Hematopoietic multipotent progenitor cell treated with erythropoietin and hydrocortisone succinate and interleukin-3 and kit ligand, for 15 days (in vitro differentiated cells): ENCODE measurements around the gene GRIN1.
A peak's percentile ranks its signal among the peaks of the same experiment; 100 is the strongest.
"Not testable (repeated sequence)": the region's sequence is repeated elsewhere in the genome, so short reads cannot be mapped to it uniquely, and the experiment has no call there.

ENCODE experiments used
- DNase-seq: peaks from one replicate; pipeline ENCODE4 v3.0.0-alpha.2; 2015; ENCODE audit warnings: low spot score

The GRIN1 gene

DNA sequence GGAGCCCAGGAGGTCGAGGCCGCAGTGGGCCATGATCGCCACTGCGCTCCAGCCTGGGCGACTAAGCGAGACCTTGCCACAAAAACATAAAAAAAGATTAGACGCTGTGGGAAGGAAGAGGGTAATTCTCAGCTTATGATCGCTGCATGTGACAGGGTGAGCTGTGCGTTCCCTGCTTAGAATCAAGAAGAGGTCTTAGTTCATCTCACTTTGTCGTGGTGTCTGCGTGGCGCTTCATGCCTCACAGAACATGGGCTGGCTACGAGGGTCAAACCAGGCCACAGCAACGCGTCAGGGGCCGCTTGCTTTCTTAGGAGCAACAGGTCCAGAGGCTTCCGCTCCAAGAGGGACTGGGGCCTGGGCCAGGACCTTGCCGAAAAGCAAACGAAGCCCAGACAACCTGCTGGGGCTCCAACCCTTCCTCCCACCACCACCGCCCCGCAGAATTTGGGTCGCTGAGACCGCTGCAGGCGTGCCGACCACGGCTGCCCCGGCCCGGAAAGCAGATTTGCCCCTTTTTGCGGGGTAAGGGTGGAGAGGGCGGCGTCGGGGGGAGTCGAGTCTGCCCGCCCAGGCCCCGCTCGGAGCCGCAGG, 10.0 kb upstream of the GRIN1 start:
- peak; percentile 35 for DNase-seq

DNA sequence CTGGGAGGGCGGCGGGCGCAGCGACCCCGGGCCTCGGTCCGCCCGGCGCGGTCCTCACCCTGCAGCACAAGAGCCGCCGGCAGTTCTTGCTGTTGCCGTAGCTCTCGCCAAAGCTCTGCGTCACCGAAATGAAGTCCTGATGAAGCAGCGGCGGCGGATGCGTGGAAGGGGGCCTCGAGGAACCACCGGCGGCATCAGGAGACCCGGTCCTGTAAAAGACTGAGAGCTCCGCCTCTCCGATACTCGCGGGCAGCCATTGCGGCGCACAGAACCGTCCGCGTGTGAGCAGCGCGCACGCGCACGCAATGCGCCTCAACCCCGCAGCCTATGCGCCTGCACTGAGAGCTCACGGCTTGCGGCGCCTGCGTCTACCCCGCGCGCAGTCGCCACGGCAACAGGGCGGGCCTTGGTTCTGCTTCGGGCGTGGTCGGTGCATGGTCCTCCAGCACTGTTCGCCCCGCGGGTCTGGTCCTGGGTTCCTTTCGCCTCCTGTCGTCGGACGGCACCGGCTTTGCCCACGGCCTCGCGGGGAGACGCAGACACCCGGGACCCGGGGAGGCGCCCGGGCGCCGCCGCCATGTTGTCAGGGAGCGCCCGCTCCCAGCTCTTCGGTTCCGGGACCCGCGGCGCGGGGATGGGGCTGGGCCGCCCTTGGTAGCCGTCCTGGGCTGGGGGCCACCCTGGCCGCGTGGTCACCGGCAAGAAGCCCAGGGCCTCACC, 9.3 kb upstream of the GRIN1 start:
- DNase-seq: peak; percentile 95

DNA sequence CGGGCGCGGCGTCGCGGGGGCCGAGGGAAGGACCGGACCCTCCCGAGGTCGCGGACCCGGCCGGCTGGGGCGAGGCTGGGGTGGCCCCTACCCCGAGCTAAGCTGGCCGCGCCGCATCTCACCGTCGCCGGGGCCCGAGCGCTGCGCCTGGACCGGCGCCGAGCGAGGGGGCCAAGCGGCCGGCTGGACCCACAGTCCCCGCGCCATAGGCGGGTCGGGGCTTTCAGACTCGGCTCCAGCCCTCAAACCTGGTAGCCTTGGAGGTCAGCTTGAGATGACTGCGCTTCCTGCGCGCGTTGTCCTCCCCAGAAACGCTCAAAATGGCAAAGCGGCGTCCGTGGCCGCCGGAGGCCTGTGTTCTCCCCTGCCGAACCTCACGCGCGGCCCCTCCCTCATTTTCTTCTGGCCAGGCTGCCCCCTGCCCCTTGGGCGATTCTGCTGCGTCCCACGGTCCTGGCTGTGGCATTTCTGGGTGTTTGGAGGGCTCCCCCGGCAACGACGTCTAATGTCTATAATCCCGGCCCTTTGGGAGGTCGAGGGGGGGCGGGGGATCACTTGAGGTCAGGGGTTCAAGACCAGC, 8.7 kb upstream of the GRIN1 start:
- DNase-seq: no peak

DNA sequence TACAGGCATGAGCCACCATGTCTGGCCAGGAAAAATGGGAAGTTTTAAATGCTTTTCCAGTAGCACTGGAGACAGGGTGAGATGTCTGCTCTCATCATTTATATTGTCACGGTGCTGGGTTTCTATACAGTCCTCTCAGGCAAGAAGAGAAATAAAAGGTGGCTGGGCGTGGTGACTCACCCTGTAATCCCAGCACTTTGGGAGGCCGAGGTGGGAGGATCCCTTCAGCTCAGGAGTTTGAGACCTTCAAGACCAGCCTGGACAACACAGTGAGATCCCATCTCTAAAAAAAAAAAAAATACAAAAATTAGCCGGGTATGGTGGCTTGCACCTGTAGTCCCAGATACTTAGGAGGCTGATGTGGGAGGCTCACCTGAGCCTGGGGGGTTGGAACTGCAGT, 4.8 kb upstream of the GRIN1 start:
- no peak for DNase-seq

DNA sequence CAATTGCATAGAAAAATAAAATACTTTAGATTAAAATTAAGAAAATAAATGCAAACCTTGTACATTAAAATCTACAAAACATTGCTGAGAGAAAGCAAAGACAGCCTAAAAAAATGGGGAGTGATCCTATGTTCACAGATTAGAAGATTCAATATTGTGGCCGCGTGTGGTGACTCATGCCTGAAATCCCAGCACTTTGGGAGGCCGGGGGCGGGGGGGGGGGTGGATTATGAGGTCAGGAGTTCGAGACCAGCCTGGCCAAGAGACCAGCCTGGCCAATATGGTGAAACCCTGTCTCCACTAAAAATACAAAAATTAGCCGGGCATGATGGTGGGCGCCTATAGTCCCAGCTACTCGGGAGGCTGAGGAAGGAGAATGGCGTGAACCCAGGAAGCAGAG, 3.8 kb upstream of the GRIN1 start:
- not testable (repeated sequence) for DNase-seq

DNA sequence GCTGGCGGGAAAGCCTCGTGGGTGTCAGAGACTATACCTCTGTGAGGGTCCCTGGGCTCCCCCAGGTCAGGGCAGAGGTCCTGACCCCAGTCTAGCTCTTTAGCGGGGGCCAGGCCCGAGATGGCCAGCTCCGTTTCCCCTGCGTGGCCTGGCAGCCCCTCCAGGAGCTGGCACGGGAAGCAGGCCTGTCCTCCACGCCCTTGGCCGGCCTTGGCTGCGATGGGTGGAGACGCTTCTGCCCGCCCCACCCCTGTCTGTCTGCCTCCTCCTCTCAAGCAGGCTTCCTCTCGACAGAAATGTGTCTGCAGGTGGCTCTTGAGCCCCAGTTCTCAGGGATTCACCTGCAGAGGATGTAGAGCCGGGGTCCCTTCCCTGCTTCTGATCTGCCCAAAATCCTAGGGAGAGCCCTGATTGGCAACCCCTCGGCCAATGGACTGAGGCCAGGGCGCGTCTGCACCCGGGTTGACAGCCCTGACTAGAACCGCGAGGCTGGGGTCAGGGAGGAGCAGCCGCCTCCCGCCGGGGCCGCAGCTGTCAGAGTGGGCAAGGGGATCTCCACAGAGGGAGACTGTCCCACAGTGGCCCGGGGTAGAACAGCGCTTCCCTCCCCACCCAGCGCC, 2.6 kb upstream of the GRIN1 start:
- DNase-seq: peak; percentile 50

DNA sequence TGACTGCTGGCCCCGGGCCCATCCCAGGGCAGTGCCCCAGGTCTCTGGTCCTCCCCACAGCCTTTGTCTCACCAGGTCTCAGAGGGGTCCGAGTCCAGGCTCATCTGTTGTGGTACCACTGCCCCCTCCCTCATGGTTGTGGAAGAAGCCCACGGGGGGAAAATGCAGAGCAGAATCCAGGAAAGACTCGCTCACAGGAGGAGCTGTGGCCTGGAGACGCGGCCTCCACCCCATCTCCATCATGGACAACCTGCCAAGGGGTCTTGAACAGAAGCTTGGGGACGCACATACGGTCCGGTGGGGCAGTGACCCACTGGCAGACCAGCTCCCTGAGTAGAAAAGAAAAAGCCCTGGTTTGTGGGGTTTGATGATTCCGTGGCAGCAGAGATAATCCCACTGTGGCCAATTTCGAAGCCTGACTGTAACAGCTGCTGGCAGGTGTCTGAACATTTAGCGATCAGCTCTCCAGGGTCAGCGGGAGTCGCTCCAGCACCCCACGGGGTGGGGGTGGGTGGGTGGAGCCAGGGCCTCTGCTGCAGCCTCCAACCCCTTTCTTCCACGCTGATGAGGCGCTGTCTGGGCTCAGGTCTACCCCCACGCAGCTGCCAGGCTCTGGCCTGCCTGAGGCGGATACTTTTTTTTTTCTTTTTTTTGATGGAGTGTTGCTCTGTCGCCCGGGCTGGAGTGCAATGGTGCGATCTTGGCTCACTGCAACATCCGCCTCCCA, 1.9 kb upstream of the GRIN1 start:
- no peak for DNase-seq

DNA sequence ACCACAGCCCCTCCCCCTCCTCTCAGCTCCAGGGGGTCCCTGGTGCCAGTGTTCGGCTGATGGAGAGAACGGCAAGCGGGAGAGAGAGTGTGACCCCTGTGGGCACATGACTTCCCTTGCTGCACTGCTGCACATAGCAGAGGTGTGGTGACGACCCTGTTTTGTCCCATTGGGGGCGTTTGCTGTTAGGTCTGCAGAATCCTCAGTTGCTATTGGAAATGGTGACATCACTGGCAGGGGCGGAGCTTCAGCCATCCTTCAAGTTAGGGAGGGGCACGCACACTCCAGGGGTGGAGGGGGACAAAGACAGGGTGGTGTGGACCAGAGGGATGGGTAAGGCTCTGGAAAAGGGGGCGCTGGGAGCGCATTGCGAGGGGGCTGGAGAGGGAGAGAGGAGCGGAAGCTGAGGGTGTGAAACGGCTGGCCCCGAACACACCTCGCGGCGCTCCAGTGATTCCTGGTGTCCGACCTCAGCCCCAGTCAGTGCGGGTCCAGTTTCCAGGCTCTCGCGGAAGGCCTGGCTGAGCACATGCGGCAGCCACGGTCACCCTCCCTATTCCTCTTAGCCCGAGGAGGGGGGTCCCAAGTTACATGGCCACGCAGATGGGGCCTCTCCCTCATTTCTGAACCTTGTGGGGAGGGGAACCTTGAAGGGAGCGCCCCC, 764 bp upstream of the GRIN1 start:
- DNase-seq: no peak

DNA sequence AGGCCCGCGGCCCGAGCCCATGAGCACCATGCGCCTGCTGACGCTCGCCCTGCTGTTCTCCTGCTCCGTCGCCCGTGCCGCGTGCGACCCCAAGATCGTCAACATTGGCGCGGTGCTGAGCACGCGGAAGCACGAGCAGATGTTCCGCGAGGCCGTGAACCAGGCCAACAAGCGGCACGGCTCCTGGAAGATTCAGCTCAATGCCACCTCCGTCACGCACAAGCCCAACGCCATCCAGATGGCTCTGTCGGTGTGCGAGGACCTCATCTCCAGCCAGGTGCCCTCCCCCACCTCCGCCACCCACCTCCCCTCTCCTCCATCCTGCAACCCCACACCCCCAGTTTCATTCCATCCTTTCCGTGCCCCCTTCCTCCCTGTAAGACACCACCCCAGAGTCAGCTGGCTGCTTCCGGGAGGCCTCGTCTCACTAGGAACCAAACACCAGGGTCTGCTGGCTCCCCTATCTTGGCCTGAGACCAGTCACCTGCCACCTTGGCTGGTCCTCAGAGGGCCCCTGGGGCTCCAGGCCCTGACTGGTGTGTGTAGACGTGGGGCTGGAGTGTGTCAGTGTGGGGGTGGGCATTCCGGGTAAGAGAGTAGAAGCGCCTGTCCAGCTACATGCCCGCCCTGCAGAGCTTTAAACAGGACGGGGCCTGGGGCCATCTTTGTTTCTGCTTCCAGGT, 655 bp downstream of the GRIN1 start:
- no peak for DNase-seq

DNA sequence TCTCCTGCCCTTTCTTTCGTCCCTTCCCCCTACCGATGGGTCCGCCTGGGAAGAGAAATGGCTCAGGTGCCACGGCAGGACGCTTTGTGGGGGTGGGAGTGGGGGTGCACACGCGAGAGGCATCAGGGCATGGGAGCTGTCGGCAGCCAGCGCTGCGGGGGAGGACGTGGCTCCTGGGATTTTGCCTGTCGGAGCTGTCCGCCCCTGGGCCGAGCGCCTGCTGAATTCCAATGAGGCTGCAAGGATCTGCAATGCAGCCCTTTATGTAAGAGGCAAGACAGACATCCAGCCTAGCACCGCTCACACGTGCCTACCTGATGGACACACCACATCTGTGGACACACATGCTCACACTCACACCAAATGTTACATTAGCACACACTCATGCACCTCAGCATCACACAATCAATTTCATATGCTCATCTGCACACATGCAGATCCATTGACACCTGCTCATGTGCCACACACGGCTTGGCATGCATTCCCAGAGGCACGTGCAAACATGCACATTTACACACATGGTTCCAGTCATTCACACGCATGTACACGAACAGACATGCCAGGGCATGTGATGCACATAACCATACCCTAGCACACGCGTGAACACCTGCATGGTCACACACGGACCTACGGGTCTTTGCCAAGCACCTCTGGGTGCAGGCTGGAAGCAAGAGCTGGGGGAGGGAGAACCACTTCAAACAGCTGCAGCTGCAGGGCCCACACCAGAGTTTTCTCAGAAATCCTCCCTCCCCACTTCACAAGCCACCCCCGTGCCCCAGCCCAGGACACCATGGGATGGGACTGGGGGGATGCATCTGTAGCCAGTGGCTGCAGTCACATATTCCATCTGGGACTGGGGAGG, 1.4 kb downstream of the GRIN1 start:
- no peak for DNase-seq

DNA sequence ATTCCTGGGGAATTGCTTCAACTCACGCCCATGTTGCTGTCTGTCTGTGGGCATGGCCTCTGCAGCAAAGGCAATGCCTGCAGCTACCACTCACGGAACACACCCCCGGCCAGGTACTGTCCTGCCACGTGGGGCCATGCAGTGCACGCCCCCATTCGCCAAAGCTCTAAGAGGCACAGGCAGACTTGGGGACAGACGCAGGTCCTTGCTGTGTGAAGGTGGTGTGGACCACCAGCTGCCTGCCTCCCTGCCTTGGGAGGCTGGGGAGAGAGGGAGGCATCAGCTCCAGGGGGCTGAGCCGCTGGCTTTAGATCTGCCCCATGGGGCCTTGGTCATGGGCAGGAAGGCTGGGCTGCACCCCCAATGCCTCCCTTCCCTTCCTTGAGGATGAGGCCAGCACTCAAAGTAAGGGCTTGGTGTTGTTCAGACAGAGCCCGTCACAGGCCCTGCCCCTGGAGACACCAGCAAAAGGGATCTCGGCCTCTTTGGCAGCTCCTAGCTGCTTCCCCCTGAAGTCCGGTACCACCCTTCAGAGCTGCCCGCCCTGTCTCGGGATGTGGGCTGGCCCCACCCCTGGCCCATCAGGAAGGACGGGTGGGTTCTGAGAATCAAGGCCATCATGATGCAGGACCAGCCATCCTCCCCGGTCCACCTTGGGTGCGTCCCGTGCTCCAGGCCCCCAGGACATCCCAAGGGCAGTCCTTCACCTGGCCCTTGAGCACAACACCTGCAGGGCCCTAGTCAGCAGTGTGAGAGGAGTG, 2.3 kb downstream of the GRIN1 start:
- DNase-seq: no peak

DNA sequence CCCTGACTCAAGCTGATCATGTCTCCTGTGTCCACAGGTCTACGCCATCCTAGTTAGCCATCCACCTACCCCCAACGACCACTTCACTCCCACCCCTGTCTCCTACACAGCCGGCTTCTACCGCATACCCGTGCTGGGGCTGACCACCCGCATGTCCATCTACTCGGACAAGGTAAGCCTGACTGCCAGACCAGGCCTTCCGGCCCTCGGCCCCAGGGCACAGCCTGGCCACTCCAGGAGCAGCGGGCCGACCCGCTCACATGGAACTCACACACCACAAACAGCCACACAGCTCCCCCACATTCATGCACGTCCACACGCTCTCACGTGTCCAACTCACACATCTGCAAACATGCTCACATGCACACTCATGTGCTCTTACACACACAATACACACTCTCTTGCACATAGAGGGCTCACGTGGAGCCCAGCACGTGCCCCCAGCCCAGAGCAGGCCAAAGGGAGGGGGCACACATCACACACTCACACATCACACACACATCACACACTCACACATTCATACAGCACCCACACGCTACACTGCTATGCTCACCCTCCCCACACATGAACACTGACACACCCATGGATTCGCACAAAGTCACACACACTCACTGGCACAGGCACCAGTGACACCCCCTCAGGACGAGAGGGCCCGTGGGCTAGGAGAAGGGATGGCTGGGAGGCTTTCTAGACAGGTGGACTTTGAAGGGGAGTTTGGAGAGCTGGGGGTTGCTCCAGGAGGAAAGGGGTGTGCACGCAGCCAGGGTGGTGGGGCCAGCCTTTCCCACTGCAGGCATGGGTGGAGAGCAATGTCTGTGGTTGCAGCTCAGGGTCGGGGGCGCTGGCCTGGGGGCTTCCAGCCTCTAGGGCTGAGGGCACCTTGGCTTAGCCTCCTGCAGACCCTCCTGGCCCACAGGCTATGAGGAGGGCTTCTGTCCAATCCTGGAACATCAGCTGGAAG, 3.3 kb downstream of the GRIN1 start:
- DNase-seq: no peak

DNA sequence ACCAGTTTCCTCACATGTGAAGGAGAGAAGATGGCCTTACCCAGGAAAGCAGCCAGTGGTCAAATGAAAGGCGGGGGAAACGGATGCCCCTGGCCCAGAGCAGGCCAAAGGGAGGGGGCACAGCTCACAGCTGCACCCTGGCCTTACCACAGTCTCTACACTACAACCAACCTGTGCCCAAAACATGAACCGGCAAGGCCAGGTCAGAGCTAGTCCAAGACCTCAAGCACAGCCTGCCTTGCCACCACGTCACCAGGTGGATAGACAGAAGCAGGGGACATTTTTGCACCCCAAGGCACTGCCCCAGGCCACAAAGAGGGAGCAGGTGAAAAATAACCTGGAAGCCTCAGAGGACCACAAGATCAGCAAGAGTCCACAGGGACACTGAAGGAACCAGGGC, 4.5 kb downstream of the GRIN1 start:
- DNase-seq: no peak

DNA sequence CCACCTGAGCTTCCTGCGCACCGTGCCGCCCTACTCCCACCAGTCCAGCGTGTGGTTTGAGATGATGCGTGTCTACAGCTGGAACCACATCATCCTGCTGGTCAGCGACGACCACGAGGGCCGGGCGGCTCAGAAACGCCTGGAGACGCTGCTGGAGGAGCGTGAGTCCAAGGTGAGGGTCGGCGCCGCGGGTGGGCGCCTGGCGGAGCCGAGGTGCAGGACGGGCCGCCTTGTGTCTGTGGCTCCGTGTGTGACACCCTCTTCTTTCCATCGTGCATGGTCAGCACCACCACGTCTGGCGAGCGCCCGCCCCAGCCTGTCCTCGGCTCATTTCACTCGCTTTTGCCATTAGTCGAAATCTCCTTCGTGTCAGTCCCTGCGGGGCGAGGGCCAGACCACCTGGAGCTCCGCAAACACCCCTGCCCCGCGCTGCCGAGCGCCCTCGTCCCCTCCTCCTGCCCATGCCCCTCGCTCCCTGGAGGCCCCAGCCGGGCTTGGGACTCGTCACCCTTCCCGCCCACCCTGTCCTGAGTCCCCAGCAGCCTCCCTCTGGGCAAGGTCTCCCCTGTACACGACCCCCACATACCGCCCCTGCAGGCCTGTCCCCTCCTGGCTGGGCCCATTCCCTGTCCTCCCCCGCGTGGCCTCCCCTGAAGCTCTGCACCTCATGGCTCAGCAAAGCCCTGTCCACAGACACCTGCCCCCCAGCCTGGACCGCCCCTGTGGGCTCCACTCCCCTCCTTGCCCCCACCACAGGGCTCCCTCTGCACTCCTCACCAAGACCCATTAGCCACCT, 7.0 kb downstream of the GRIN1 start:
- no peak for DNase-seq

DNA sequence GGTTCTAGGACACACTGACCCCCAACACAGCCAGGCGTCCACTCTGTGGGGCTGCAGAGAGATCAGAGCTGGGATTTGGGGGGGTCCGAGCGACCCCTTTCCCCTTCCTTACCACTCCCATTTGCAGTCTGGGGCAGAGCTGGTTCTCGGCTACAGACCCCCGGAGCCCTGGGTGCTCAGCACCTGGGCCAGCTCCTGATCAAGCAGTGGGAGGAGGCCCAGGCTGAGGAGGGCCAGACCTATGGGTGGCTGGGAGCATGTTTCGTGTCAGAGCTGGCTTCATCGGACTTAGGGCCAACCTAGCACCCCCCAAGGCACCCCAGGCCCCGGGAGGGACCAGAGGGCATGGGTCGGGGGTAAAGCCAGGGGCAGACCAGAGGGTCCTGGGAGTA, 7.6 kb downstream of the GRIN1 start:
- DNase-seq: no peak

DNA sequence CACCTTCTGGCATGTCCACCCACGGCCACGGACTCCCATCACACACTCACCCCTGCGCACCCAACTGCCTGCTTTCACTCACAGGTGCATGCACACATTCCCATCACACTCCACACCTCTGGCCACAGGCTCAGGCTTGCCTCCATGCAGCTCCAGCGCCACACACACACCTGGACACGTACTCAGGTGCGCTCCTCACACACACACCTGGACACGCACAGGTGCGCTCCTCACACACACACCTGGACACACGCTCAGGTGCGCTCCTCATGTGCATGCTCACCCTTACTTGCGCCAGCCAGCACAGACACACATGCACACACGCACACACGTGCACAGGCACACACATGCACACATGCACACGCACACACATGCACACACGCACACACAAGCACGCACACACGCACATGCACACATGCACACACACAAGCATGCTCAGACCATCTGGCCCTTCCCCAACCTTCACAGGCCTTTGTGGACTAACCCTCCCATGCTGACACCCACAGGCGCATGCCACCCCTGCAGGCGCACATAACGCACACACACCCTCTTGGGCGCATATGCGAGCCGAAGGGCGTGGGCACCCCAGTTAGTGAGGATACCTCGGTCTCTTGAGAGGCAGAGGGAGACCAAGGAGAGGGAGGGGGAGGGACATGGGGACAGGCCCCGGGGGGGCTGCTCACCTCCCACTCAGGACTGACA, 8.3 kb downstream of the GRIN1 start:
- no peak for DNase-seq

DNA sequence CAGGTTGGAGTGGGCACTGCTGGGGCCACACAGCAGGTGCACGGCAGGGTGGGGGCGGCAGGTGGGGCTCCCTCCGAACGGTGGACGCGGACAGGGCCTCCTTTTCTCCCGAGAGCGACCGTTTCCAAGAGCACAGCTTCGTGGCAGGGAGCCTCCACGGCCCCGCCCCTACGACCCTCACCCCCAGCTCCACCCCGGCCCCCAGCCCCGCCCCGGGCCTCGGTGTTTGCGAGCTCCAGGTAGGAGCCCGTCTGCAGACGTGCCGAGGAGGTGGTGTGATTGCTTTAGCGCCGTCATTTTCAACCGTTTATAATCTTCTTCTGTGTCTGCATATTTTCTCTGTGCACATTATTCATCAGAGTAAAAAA, 8.8 kb downstream of the GRIN1 start:
- no peak for DNase-seq
